ENCODE data around the gene ETNK2. TPM values are rescaled to one million over a fixed set of nuclear protein-coding genes. Genes with fewer than 3 reads are reported as not detected.
A peak's percentile ranks its signal among the peaks of the same experiment; 100 is the strongest.

ETNK2 gene
- 7.2 TPM for total RNA-seq (ENCODE audit: insufficient read depth, low replicate concordance)

GRCh38 chr1:204151552-204152309, at the start of gene ETNK2:
TSS of gene ETNK2 (minus strand) at chr1:204152044. CDS start at chr1:204151852, 192 bp downstream.
- DNase-seq (ENCODE audit: low spot score): peak; percentile 71

- DNase-seq (ENCODE audit: low spot score): peak; percentile 63
Observed at GRCh38 chr1:204201348-204202040, 49.6 kb upstream of the ETNK2 start.

- no peak for DNase-seq (ENCODE audit: low spot score)
Observed at GRCh38 chr1:204199579-204199978, 47.7 kb upstream of the ETNK2 start.

GRCh38 chr1:204198348-204199340, 46.8 kb upstream of the ETNK2 start:
- DNase-seq (ENCODE audit: low spot score): peak; percentile 72

GRCh38 chr1:204197068-204197467, 45.2 kb upstream of the ETNK2 start:
- DNase-seq (ENCODE audit: low spot score): no peak

GRCh38 chr1:204196068-204196795, 44.4 kb upstream of the ETNK2 start, which contains the start of gene KISS1:
TSS of gene KISS1 (minus strand) at chr1:204196491. CDS start at chr1:204192876, 3,615 bp downstream.
- no peak for DNase-seq (ENCODE audit: low spot score)

- no peak for DNase-seq (ENCODE audit: low spot score)
Observed at GRCh38 chr1:204194771-204195170, 42.9 kb upstream of the ETNK2 start.

GRCh38 chr1:204194080-204194479, 42.2 kb upstream of the ETNK2 start:
- no peak for DNase-seq (ENCODE audit: low spot score)

- no peak for DNase-seq (ENCODE audit: low spot score)
Observed at GRCh38 chr1:204192589-204193352, 40.9 kb upstream of the ETNK2 start.

- DNase-seq (ENCODE audit: low spot score): no peak
Observed at GRCh38 chr1:204192046-204192445, 40.2 kb upstream of the ETNK2 start.

- no peak for DNase-seq (ENCODE audit: low spot score)
Observed at GRCh38 chr1:204191456-204191855, 39.6 kb upstream of the ETNK2 start.

GRCh38 chr1:204190212-204191211, 38.7 kb upstream of the ETNK2 start:
- peak; percentile 76 for DNase-seq (ENCODE audit: low spot score)

- DNase-seq (ENCODE audit: low spot score): no peak
Observed at GRCh38 chr1:204188959-204189639, 37.3 kb upstream of the ETNK2 start.

GRCh38 chr1:204186597-204186996, 34.8 kb upstream of the ETNK2 start:
- no peak for DNase-seq (ENCODE audit: low spot score)

GRCh38 chr1:204181116-204181515, 29.3 kb upstream of the ETNK2 start:
- no peak for DNase-seq (ENCODE audit: low spot score)

GRCh38 chr1:204180133-204180532, 28.3 kb upstream of the ETNK2 start:
- no peak for DNase-seq (ENCODE audit: low spot score)

- DNase-seq (ENCODE audit: low spot score): no peak
Observed at GRCh38 chr1:204178487-204179281, 26.8 kb upstream of the ETNK2 start.

All from umbilical cord (tissue), 2 donors.